ENCODE results near the gene DCAF16. TPM values are rescaled to one million over a fixed set of nuclear protein-coding genes. Genes with fewer than 3 reads are reported as not detected.

The DCAF16 gene
- polyA plus RNA-seq, 2 donors = 6.5 to 7.3 TPM

- H3K36me3 ChIP-seq (ENCODE audit: control insufficient read depth in 2 of 2, insufficient read depth in 2 of 2, low read length in 1 of 2) = no peaks in the 10 kb centered on the region
- H3K4me1 ChIP-seq (ENCODE audit: control insufficient read depth in 2 of 2, insufficient read depth in 2 of 2, low read length in 1 of 2) = no peaks in the 10 kb centered on the region
- WGBS, 2 donors = 56 to 59% methylated on average over 8 of the region's 8 CpGs
- no peak overlapping the region for H3K4me3 ChIP-seq (ENCODE audit: low read depth in 1 of 2, low read length in 2 of 2)
- peaks cover 2 to 5% of the 10 kb centered on the region in 2 donors for H3K9me3 ChIP-seq (ENCODE audit: control insufficient read depth in 2 of 2, insufficient read depth in 1 of 2, low read depth in 1 of 2, low read length in 1 of 2)
- H3K27me3 ChIP-seq (ENCODE audit: control insufficient read depth in 1 of 2, insufficient read depth in 2 of 2, low read length in 2 of 2) = no peaks in the 10 kb centered on the region
- no peak overlapping the region for H3K27ac ChIP-seq (ENCODE audit: low read depth in 2 of 2, low read length in 1 of 2)
These were observed 41.0 kb downstream of the DCAF16 start for GRCh38 chr4:17769406-17770174.

- Histone ChIP-seq H3K27ac (ENCODE audit: low read depth in 2 of 2, low read length in 1 of 2) (no peak overlapping the region), H3K4me3 (ENCODE audit: low read depth in 1 of 2, low read length in 2 of 2) (no peak overlapping the region), H3K9me3 (ENCODE audit: control insufficient read depth in 2 of 2, insufficient read depth in 1 of 2, low read depth in 1 of 2, low read length in 1 of 2) (peaks cover 2 to 5% of the 10 kb centered on the region in 2 donors), H3K36me3 (ENCODE audit: control insufficient read depth in 2 of 2, insufficient read depth in 2 of 2, low read length in 1 of 2) (no peaks in the 10 kb centered on the region), H3K27me3 (ENCODE audit: control insufficient read depth in 1 of 2, insufficient read depth in 2 of 2, low read length in 2 of 2) (no peaks in the 10 kb centered on the region), H3K4me1 (ENCODE audit: control insufficient read depth in 2 of 2, insufficient read depth in 2 of 2, low read length in 1 of 2) (no peaks in the 10 kb centered on the region)
- 92 to 96% methylated on average over 31 to 33 of the region's 33 CpGs for WGBS, 2 donors
These were observed 43.6 kb downstream of the DCAF16 start for GRCh38 chr4:17766826-17767458.

GRCh38 chr4:17765514-17766286 is 44.9 kb downstream of the DCAF16 start:
- Histone ChIP-seq H3K27me3 (ENCODE audit: control insufficient read depth in 1 of 2, insufficient read depth in 2 of 2, low read length in 2 of 2) (no peaks in the 10 kb centered on the region), H3K4me1 (ENCODE audit: control insufficient read depth in 2 of 2, insufficient read depth in 2 of 2, low read length in 1 of 2) (no peaks in the 10 kb centered on the region), H3K4me3 (ENCODE audit: low read depth in 1 of 2, low read length in 2 of 2) (no peak overlapping the region), H3K36me3 (ENCODE audit: control insufficient read depth in 2 of 2, insufficient read depth in 2 of 2, low read length in 1 of 2) (no peaks in the 10 kb centered on the region), H3K27ac (ENCODE audit: low read depth in 2 of 2, low read length in 1 of 2) (no peak overlapping the region), H3K9me3 (ENCODE audit: control insufficient read depth in 2 of 2, insufficient read depth in 1 of 2, low read depth in 1 of 2, low read length in 1 of 2) (peaks cover 2 to 5% of the 10 kb centered on the region in 2 donors)
- 78 to 83% methylated on average over 11 of the region's 11 CpGs for WGBS, 2 donors

DNA sequence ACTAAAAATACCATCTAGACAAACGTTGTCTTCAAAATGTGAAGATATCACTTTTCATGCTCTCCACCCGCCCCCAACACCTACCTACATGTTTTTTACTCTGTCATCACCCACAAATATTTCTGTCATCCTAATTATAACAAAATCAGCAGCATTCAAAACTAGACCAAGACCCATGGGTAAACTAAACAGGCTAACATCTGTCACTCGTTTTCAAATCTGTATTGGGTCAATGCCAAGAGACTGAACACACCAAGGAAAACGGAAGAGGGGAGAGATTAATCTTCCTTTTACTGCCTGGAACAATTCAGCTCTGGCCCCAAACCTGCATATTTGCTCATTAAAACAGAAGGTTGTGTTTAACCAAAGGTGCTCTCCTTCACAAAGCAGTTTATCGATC is 46.6 kb downstream of the DCAF16 start:
- Histone ChIP-seq H3K27me3 (ENCODE audit: control insufficient read depth in 1 of 2, insufficient read depth in 2 of 2, low read length in 2 of 2) (no peaks in the 10 kb centered on the region), H3K27ac (ENCODE audit: low read depth in 2 of 2, low read length in 1 of 2) (no peak overlapping the region), H3K4me1 (ENCODE audit: control insufficient read depth in 2 of 2, insufficient read depth in 2 of 2, low read length in 1 of 2) (no peaks in the 10 kb centered on the region), H3K4me3 (ENCODE audit: low read depth in 1 of 2, low read length in 2 of 2) (no peak overlapping the region), H3K36me3 (ENCODE audit: control insufficient read depth in 2 of 2, insufficient read depth in 2 of 2, low read length in 1 of 2) (no peaks in the 10 kb centered on the region), H3K9me3 (ENCODE audit: control insufficient read depth in 2 of 2, insufficient read depth in 1 of 2, low read depth in 1 of 2, low read length in 1 of 2) (peaks cover 2 to 5% of the 10 kb centered on the region in 2 donors)
- 44 to 45% methylated on average over 5 of the region's 5 CpGs for WGBS, 2 donors

- no peaks in the 10 kb centered on the region for H3K36me3 ChIP-seq (ENCODE audit: control insufficient read depth in 2 of 2, insufficient read depth in 2 of 2, low read length in 1 of 2)
- no peaks in the 10 kb centered on the region for H3K4me1 ChIP-seq (ENCODE audit: control insufficient read depth in 2 of 2, insufficient read depth in 2 of 2, low read length in 1 of 2)
- H3K27ac ChIP-seq (ENCODE audit: low read depth in 2 of 2, low read length in 1 of 2) = no peak overlapping the region
- 86 to 91% methylated on average over 3 of the region's 3 CpGs for WGBS, 2 donors
- H3K4me3 ChIP-seq (ENCODE audit: low read depth in 1 of 2, low read length in 2 of 2) = no peak overlapping the region
- H3K27me3 ChIP-seq (ENCODE audit: control insufficient read depth in 1 of 2, insufficient read depth in 2 of 2, low read length in 2 of 2) = no peaks in the 10 kb centered on the region
- peaks cover 2 to 5% of the 10 kb centered on the region in 2 donors for H3K9me3 ChIP-seq (ENCODE audit: control insufficient read depth in 2 of 2, insufficient read depth in 1 of 2, low read depth in 1 of 2, low read length in 1 of 2)
These were observed 47.1 kb downstream of the DCAF16 start for GRCh38 chr4:17763416-17763815.

DNA sequence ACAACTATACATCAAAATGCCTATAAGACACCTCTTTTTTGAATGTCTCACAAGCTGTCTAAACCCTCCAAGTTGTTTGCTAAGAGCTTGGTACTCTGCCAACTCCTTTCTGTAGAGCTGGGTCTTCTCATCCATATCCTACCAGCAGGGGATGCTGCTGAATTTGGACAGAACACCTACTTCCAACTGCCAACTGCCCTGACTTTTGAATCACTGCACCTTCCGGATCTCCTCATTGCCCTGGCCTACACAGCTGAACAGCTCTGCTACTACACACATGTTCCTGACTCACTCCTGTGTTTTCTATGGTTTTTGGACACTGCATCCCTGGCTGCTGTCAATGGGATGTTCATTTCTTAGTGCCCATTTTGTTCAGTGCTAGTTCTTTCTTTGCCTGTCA is 47.8 kb downstream of the DCAF16 start:
- Histone ChIP-seq H3K36me3 (ENCODE audit: control insufficient read depth in 2 of 2, insufficient read depth in 2 of 2, low read length in 1 of 2) (no peaks in the 10 kb centered on the region), H3K27ac (ENCODE audit: low read depth in 2 of 2, low read length in 1 of 2) (no peak overlapping the region), H3K4me1 (ENCODE audit: control insufficient read depth in 2 of 2, insufficient read depth in 2 of 2, low read length in 1 of 2) (no peaks in the 10 kb centered on the region), H3K9me3 (ENCODE audit: control insufficient read depth in 2 of 2, insufficient read depth in 1 of 2, low read depth in 1 of 2, low read length in 1 of 2) (peaks cover 2 to 5% of the 10 kb centered on the region in 2 donors), H3K4me3 (ENCODE audit: low read depth in 1 of 2, low read length in 2 of 2) (no peak overlapping the region), H3K27me3 (ENCODE audit: control insufficient read depth in 1 of 2, insufficient read depth in 2 of 2, low read length in 2 of 2) (no peaks in the 10 kb centered on the region)
- WGBS, 2 donors = 65 to 74% methylated on average over 1 of the region's 1 CpG

- Histone ChIP-seq H3K4me1 (ENCODE audit: control insufficient read depth in 2 of 2, insufficient read depth in 2 of 2, low read length in 1 of 2) (no peaks in the 10 kb centered on the region), H3K27ac (ENCODE audit: low read depth in 2 of 2, low read length in 1 of 2) (no peak overlapping the region), H3K9me3 (ENCODE audit: control insufficient read depth in 2 of 2, insufficient read depth in 1 of 2, low read depth in 1 of 2, low read length in 1 of 2) (peaks cover 0 to 2% of the 10 kb centered on the region in 2 donors), H3K36me3 (ENCODE audit: control insufficient read depth in 2 of 2, insufficient read depth in 2 of 2, low read length in 1 of 2) (no peaks in the 10 kb centered on the region), H3K4me3 (ENCODE audit: low read depth in 1 of 2, low read length in 2 of 2) (no peak overlapping the region), H3K27me3 (ENCODE audit: control insufficient read depth in 1 of 2, insufficient read depth in 2 of 2, low read length in 2 of 2) (no peaks in the 10 kb centered on the region)
- 42 to 46% methylated on average over 1 of the region's 1 CpG for WGBS, 2 donors
These were observed 49.5 kb downstream of the DCAF16 start for GRCh38 chr4:17761062-17761461.

- no peaks in the 10 kb centered on the region for H3K27me3 ChIP-seq (ENCODE audit: control insufficient read depth in 1 of 2, insufficient read depth in 2 of 2, low read length in 2 of 2)
- no peak overlapping the region for H3K4me3 ChIP-seq (ENCODE audit: low read depth in 1 of 2, low read length in 2 of 2)
- no peaks in the 10 kb centered on the region for H3K36me3 ChIP-seq (ENCODE audit: control insufficient read depth in 2 of 2, insufficient read depth in 2 of 2, low read length in 1 of 2)
- WGBS, 2 donors = 74 to 78% methylated on average over 6 of the region's 6 CpGs
- no peaks in the 10 kb centered on the region for H3K9me3 ChIP-seq (ENCODE audit: control insufficient read depth in 2 of 2, insufficient read depth in 1 of 2, low read depth in 1 of 2, low read length in 1 of 2)
- no peak overlapping the region for H3K27ac ChIP-seq (ENCODE audit: low read depth in 2 of 2, low read length in 1 of 2)
- H3K4me1 ChIP-seq (ENCODE audit: control insufficient read depth in 2 of 2, insufficient read depth in 2 of 2, low read length in 1 of 2) = no peaks in the 10 kb centered on the region
These were observed 49.9 kb downstream of the DCAF16 start for GRCh38 chr4:17760626-17761025.

DNA sequence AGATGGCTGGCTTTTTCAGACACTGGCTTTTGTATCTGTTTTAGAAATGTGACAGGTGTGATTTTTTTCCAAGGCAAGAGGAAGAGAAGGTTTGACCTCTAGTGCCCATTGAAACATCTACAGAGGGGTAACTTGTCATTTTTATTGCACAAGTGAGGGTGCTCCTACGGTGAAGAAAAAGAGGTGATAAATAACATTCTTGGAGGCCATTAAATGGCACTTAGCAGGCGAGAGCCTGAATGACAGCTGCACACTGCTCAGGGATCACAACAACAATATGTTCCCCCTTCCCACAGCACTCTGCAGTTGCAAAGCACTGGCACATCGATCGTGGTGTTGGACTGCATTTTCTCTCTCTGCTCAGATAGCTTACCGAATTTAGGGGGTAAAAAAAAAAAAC is 52.1 kb downstream of the DCAF16 start:
- Histone ChIP-seq H3K27me3 (ENCODE audit: control insufficient read depth in 1 of 2, insufficient read depth in 2 of 2, low read length in 2 of 2) (no peaks in the 10 kb centered on the region), H3K9me3 (ENCODE audit: control insufficient read depth in 2 of 2, insufficient read depth in 1 of 2, low read depth in 1 of 2, low read length in 1 of 2) (no peaks in the 10 kb centered on the region), H3K27ac (ENCODE audit: low read depth in 2 of 2, low read length in 1 of 2) (no peak overlapping the region), H3K4me3 (ENCODE audit: low read depth in 1 of 2, low read length in 2 of 2) (no peak overlapping the region), H3K4me1 (ENCODE audit: control insufficient read depth in 2 of 2, insufficient read depth in 2 of 2, low read length in 1 of 2) (no peaks in the 10 kb centered on the region), H3K36me3 (ENCODE audit: control insufficient read depth in 2 of 2, insufficient read depth in 2 of 2, low read length in 1 of 2) (no peaks in the 10 kb centered on the region)
- WGBS, 2 donors = 48 to 72% methylated on average over 5 of the region's 5 CpGs
